PC-9 (cell line): ENCODE results near the gene SLC44A4.

Experiments used
- EZH2 ChIP-seq: fragments of 200-600 bp; sonication (generic); IDR thresholded peaks from 2 replicates; pipeline ENCODE4 v1.8.0; 2017; ENCODE audit warnings: antibody characterized with exemption, low read depth
- TF ChIP-seq, protein P1 (sequence below): fragments of 200-600 bp; sonication (generic); conservative IDR thresholded peaks from 2 replicates; pipeline ENCODE4 v1.6.1; 2017; ENCODE audit warnings: mixed run types, antibody characterized with exemption, mild to moderate bottlenecking, moderate library complexity

GRCh38 chr6:31847276-31847978 is 31.4 kb downstream of the SLC44A4 start:
- TF ChIP-seq, protein P1, sequence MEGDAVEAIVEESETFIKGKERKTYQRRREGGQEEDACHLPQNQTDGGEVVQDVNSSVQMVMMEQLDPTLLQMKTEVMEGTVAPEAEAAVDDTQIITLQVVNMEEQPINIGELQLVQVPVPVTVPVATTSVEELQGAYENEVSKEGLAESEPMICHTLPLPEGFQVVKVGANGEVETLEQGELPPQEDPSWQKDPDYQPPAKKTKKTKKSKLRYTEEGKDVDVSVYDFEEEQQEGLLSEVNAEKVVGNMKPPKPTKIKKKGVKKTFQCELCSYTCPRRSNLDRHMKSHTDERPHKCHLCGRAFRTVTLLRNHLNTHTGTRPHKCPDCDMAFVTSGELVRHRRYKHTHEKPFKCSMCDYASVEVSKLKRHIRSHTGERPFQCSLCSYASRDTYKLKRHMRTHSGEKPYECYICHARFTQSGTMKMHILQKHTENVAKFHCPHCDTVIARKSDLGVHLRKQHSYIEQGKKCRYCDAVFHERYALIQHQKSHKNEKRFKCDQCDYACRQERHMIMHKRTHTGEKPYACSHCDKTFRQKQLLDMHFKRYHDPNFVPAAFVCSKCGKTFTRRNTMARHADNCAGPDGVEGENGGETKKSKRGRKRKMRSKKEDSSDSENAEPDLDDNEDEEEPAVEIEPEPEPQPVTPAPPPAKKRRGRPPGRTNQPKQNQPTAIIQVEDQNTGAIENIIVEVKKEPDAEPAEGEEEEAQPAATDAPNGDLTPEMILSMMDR = no peak
- no peak for TF ChIP-seq EZH2
